GM21786 (cell line): ENCODE data around the gene LRRC26.

ENCODE experiments used
- ATAC-seq: cut with Tn5 transposase; IDR thresholded peaks from one replicate; pipeline ENCODE4 v1.9.1; 2021; ENCODE audit not compliant: unreplicated experiment

The LRRC26 gene

DNA sequence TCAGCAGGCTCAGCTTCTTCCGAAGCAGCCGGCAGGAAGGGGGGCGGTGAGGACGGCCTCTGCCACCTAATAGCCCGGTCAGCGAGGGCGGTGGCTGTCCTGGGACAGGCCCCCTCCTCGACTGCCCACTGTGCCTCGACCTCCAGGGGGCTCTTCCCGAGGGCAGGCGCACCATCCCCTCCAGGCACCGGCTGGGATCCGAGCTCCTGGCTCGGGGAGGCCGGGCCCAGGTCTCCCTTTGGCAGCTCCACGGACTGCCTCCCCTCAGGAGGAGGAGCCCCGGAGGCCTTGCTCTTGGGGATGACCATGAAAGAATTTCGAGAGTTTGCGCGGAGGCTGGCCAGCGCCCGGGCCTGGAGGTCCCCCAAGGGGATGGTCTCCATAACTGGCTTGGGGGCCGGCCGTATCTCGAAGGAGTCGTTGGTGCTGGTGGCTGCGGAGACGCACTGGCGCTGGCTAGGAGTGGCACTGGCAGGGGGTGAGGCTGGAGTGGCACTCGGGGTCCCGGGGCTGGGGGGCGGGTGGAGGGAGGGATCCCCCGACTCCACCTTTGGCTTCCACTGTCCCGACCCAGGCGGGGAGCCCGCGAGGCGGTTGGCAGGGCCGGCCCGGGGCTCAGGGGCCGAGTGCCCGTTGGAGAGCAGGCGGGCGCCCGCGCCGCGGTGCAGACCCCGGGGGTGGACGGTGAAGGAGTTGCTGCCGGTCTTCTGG, 29.7 kb upstream of the LRRC26 start:
- no peak for ATAC-seq

DNA sequence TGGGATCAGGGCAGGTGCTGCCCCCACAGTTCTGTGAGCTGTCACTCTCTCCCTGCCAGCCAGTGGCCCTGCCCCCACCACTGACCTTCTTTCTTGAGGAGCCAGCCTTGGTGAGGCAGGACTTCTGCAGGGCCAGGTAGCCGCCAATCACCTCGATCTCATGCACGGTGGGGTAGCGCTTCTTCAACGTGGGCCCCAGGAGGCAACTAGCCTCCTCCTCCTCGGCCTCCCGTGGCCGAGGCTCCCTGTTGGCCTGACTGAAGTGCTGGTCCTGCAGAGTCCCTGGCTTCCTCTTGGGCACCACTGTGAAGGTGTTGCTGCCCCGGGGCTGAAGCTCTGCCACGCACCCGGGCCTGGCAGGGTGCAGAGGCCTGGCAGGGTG, 29.0 kb upstream of the LRRC26 start:
- no peak for ATAC-seq

DNA sequence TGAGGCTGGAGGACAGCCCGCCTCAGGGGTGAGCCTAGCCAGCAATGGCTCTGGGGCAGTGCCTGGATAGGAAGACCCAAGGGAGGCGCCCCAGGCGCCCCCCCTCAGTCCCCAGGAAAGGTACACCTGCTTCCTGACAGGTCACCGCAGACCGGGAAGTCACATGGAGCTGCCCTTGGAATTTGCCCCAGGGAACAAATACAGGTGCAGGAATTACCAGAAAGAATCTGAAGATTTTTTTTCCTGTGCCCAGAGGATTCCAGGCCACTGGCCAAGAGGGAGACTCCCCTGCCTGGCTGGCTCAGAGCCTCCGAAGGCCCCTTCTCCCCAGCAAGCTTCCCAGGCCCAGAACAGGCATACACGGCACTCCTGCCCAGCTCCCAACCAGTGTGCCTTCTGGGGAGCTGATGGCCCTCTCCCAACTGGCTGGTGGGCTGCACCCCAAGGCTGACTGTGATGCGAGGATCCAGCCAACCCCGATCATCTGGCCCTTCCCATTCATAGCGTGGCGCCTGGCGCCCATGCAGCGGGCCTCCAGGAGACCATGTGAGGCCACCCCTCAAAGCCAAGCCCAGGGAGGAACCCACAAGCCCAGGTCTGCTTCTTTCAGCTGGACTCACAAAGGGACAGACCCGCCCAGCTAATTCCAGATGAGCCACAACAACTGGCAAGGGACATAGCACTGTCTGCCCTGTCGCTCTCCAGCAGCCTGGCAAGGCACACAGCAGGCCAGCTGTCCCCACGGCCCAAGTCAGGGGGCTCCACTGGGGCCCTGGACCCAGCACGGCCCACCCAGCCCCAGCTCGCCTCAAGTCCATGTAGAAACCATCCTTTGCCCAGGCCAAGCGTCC, 28.4 kb upstream of the LRRC26 start:
- ATAC-seq, result no peak

DNA sequence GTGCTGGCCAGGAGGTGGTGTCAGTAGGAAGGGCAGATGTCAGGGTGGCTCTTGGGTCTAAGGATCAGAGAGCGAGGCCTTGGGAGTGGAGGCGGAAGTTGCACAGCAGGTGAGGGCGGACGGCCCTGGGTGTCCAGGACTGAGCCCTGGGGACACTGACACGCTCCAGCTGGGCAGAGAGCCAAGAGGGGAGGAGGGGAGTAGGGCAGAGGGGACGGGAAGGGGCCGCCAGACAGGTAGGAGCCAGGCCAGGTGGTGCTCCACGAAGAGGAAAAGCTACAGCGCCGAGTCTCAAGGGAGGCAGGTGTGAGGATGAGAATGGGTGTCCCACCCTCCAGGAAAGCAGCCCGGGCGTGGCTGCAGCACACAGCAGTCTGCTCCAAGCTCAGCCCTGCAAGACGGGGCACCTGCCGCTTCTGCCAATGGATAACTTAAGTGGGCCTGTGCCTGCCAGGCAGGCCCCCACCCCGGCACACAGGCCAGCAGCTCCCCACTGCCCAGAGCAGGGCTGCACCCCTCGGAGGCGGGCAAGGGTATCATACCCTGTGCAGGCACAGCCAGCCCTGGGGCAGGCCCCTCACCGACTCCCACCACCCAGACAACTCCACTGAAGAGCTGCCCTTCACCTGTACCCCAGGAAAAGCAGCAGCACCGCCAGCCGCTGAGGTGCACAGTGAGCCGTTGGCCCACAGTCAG, 25.8 kb upstream of the LRRC26 start:
- no peak for ATAC-seq

DNA sequence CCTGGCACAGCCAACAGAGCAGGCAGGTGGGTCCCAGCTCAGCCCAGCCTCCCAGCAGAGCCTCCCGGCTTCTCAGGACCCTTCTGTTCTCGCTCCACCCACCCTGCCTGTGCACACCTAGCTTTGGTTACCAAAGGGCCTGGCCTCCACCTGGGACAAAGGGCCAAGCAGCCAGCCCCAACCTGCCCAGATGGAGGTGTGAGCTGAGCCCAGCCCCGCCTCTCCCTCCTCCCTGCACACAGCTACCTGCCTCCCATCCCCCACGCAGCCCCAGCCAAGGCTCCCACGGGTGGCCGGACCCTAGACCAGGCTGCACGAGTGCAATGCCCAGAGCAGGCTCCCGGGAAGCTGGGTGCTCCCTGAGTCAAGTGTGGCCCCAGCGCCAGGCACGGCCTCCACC, 25.1 kb upstream of the LRRC26 start:
- ATAC-seq, result no peak

DNA sequence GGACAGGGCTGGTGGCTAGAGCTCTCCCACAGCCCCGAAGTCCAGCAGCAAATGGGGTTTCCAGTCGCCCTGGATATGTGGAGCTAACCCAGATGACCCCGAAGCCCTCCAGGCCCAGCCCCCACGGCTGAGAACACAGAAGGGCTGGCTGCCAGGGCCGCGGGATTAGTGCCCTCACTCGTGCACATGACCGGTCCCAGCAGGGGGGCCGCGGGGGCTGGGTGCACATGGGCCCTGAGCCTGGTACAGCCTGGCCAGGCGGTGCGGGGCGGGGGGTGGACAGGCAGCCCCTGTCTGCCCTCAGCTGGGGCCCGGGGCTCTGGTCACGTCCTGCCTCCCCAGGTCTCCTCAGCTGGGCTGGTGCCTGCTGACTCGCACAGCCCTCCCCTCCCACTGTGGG, 24.5 kb upstream of the LRRC26 start:
- no peak for ATAC-seq

DNA sequence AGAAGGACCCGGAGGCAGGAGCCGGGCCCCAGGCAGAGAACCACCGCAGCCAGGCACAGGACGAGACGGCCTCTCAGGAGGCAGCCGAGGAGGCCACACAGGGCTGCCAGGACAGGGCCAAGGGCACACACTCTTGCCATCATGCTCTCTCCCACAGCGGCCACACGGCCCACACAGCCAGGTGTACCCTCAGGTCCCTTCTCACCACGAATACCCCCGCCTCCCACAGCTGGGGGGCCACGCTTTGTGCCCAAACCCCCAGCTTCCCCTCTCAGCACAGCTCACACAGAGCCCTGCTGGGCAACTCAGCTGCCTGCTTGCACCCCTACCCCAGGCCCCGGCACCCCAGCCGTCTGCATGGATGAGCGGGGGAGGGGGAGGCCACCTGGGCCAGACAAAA, 23.9 kb upstream of the LRRC26 start:
- ATAC-seq, result no peak

DNA sequence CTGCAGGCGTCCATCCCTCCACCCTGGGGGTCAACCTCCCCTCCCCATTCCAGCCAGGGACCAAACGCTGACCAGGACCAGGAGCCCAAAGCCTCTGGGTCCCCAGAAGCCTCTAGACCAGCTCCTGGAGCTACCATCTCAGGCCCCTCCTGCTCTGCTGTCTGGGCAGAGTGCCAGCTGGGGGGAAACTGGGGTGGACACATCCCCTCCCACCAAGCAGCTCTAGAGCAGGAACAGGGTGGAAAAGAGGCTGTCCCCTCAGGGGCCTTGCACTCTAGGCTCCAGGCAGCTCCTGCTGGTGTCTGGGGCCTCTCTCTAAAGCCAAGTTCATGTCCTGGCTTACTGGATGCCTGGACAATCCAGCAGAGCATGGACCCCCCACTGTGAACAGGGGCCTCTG, 23.0 kb upstream of the LRRC26 start:
- ATAC-seq, result no peak

DNA sequence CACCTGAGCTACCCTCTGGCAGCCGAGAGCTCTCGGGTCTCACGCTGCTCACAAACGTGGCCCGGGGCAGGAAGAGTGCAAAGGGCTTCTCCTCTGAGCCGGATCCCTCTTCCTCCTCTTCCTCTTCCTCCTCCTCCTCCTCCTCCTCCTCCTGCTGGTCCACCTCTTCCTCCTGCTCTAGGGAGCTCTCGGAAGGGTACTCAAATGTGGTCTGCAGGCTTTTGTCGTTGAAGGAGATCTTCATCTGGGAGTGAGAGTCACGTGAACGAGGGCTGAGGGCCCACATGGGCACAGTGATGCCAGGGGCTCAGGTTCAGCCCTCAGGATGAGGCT, 22.6 kb upstream of the LRRC26 start:
- ATAC-seq, result no peak

DNA sequence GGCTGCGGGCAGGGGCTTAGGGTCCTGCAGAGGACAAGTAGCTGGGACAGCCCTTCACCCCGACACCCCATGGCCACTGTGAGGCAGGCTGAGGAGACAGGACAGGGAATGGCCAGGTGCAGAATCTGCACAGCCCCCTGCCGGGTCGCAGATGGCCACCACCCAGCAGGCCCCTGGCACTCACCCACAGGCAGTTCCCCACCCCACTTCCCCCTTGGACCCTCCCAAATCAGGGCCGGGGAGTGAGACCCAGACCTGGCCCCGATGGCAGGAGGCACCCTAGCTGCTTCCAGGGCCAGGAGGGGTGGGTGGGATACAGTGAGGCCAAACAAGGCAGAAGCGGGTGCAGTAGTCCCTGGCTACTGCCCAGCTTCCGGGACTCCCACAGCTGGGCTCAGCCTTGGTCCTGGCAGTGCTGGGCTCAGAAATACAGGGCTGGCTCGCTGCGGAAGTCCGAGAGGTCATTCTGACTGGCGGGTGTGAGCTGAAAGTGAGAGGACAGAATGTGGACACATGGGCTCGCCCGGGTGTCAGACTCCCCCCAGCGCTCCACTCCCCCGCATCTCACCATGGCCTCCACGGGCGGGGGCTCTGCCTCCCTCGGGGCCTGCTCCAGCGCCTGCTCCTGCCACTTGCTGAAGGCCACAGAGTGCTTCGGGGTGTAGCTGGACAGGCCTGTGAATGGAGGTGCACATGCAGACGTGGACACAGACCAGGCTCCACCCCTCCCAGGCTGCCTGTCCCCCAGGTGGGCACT, 22.0 kb upstream of the LRRC26 start:
- ATAC-seq, result no peak

DNA sequence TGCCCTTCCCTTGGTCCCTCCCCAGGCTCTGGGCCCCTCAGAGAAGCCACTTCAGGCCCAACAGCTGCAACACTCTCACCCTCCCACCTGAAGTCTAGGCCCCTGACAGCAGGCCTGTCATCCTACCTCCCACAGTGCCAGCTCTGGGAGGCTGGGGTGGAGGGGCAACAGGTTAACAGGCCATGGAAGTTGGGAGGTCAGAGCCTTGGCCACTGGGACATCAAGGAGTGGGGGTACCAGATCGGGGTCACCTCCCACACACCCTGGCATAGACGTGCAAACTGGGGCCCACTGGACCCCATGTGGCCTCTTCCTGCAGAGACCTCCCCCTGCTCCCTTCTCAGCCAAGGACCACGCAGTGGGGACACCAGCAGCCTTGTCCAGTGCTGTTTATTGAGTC, 21.4 kb upstream of the LRRC26 start:
- no peak for ATAC-seq

DNA sequence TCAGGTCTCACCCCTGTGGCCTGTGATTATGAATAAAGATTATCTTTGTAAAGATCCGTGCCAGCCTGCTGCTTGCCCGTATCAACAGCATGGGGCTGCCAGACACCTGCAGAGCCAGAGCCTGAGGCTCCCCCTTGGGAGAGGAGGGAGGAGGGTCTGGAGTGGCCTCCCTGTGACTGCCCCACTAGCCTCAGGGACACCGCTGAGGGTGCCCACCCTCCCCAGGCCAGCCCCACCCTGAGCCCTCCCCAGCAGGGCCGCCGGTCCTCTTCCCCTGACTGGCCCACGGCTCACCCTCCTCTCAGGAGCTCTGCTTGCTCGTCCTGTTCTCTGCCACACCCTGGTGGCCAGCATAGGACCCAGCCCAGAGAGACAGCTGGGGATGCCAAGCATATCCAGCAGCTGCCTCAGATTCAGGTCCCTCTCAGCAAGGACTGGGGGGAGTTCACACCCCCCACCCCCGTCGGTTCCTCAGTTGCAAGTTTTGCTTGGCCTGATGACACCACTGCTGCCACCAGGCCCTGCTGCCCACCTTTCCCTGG, 20.5 kb upstream of the LRRC26 start:
- ATAC-seq, result no peak

DNA sequence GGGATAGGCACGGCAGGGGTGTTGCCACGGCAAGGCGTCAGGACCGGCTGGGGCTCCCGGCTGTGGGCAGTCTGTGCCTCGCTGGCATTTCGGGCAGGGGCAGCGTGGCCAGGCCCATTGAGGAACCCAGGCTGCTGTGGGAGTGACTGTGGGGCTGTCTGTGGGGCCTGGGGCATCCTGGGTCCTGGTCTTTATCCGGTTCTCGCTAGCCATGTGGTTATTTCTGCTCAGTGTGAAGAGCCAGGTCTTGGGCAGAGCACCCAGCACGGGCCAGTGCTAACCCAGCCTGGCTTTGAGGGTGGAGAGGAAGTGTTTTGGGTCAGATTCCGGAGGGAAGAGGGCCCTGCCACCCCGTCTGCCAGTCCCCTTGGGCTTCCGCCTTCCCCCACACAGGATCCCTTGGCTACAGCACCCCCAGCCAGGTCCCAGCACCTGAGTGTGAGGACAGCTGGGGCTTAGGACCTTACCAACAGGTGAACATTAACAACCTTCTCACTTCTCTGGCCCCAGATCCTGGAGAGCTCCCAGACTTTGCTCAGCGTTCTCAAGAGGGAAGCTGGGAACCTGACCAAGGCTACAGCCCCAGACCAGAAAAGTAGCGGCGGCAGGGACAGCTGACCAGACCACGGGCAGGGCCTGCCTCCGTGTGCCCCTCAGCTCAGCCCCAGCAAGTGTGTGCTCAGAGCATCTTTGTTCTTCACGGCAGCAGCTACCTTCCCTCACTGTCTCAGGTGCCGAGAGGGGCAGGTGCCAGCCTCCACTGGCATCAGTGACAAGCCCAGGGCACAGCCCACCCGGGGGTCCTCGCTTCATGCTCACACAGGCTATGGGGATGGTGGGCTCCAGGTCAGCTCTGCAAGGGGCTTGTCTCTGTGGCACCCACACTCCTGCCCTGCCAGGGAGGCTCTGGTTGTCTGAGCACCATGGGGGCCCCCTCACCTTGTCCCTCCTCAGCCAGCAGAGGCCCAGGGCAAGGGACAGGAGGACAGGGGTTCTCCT, 19.7 kb upstream of the LRRC26 start:
- no peak for ATAC-seq

DNA sequence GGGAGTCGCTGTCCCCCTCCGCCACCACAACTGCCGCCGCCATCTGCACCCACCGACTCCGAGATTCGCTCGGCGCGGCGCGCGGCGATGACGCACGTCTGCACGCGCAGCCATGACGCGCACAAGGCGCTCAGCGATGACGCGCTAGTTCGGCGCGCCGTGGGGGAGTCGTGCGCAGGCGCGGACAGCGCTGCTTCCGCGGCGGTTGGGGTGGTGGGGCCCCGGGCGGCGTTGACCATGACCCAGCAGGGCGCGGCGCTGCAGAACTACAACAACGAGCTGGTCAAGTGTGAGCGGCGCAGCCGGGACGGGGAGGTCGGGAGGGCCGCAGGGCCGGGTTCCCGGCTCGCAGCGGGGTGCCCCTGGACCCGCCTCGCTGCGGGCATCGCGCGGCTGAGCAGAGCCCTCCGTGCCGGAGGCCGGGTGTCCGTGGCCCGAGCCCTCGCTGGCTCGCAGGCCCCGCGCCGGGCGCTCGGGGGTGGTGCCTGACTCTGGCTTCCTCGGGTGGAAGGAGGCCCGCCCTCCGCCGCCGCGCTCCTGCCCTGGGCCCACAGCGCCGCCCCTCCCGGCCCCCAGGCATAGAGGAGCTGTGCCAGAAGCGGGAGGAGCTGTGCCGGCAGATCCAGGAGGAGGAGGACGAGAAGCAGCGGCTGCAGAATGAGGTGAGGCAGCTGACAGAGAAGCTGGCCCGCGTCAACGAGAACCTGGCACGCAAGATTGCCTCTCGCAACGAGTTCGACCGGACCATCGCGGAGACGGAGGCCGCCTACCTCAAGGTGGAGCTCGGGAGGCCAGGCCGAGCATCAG, 18.8 kb upstream of the LRRC26 start, which contains the start of the genes ANAPC2 and SSNA1:
ANAPC2 (minus strand) TSS at position 71 of the 807 bp plus-strand sequence; CDS start at position 43, 28 bp downstream.
SSNA1 (plus strand) TSS at position 187 of the 807 bp plus-strand sequence; CDS start at position 238, 51 bp downstream.
- ATAC-seq, result peak; percentile 79

DNA sequence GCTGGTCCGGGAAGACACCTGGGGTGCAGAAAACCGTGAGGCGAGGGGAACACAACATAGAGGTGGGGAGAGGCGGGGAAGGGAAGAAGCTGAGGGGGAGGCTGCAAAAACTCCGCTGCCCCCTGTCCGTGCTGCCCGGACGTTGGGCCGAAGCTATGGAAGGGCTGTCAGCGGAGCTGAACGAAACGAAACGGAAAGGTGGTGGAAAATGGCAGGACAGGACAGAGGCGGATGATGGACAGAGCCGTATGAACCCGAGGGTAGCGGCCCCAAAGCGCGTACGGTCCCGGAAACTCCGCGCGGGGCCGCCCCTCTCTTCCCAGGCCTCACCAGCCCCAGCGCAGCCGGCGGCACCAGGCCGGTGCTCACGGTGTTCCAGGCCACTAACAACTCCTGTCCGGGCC, 18.2 kb upstream of the LRRC26 start:
- no peak for ATAC-seq

DNA sequence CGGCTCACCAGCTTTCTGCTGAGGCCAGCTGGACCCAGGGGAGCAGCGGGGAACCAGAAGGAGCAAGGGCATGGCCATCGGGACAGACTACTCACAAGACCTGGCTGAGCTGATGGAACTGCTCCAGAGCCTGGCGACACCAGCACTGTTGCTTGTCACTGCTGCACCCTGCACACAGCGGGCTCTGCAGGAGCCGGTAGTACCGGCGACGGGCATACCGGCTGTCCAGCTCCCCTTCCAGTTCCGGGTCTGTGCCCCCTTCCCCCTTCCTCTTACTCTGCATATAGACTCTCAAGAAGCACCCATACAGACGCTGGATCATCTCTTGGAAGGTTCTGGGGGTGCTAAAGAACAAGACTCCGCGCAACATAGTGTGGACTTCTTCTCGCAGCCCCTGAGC, 17.5 kb upstream of the LRRC26 start:
- no peak for ATAC-seq

DNA sequence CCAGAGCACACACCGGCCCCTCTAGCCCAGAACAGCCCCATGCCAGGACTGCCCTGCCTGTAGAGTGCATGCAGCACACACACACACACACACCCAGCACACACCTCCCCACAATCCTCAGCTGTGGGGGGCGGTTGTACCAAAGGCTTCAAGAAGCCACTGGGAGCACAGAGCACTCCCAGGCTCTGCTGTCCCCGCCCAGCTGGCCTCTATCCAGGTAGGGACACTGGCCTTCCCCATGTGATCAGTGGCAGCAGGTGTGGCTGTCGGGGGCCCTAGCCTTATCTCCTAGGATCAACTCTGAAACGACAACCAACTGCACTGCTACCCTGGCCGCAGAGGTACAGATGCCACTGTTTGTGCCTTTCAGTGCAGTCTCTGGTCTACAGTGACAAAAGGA, 16.5 kb upstream of the LRRC26 start:
- no peak for ATAC-seq

DNA sequence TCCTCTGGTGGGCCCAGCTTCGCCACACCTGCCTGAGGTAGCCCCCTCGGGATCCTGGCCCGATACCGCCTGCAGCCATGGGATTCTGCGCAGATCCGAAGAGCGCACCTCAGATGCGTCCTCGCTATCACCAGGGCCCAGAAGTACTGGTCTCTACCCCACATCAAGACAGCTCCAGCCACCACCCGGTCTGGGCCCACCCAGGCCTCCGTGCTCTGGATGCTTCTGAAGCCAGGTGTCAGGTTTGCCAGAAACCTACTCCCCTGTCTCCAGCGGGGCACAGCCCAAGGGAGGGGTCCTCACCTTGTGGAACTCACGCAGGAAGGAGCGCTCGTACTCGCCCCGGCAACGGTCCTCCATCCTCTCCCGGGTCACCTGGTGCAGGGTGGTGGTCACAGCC, 16.1 kb upstream of the LRRC26 start:
- no peak for ATAC-seq
